Stimulated activated naive B cell treated with anti-CD40 and anti-IgM and Interleukin-4, amounts not matched to agents 10 μg/mL and 1 μg/mL and 100 μg/mL, for 72 hours (primary cell): ENCODE results near the gene BTD.
A peak's percentile ranks its signal among the peaks of the same experiment; 100 is the strongest.

Source experiments
- ATAC-seq, 2 donors: fragments of 150-1000 bp; cut with Tn5 transposase; replicated peaks; 2 replicates each; pipeline ENCODE4 v1.10.0; 2021; ENCODE audit warnings: moderate library complexity in 1 of 2
- DNase-seq: peaks from one replicate; pipeline ENCODE4 v3.0.0; 2021
- H3K27ac Mint-ChIP-seq: one replicate; pipeline ENCODE4 v1.8.0; 2022; ENCODE audit warnings: mild to moderate bottlenecking, mixed read lengths
- H3K27me3 Mint-ChIP-seq, 2 donors: one replicate each; pipeline ENCODE4 v1.8.0; 2022; ENCODE audit warnings: mixed read lengths in 2 of 2
- H3K36me3 Mint-ChIP-seq, 2 donors: one replicate each; pipeline ENCODE4 v1.8.0; 2022; ENCODE audit warnings: mixed read lengths in 2 of 2, mild to moderate bottlenecking in 1 of 2
- H3K4me1 Mint-ChIP-seq, 2 donors: one replicate each; pipeline ENCODE4 v1.8.0; 2022; ENCODE audit warnings: mixed read lengths in 2 of 2, mild to moderate bottlenecking in 1 of 2
- H3K4me3 Mint-ChIP-seq, 2 donors: one replicate each; pipeline ENCODE4 v1.8.0; 2022; ENCODE audit warnings: mild to moderate bottlenecking in 2 of 2, mixed read lengths in 2 of 2, moderate library complexity in 1 of 2
- H3K9me3 Mint-ChIP-seq, 2 donors: one replicate each; pipeline ENCODE4 v1.8.0; 2022; ENCODE audit warnings: mixed read lengths in 2 of 2, mild to moderate bottlenecking in 1 of 2

BTD gene

GRCh38 chr3:15636028-15636709, 34.6 kb downstream of the BTD start:
- ATAC-seq (peak; percentile 46 to 67), DNase-seq (peak; percentile 24)
- peaks cover 40 to 41% of the 10 kb centered on the region in 2 donors for H3K4me1 Mint-ChIP-seq
- H3K4me3 Mint-ChIP-seq, result no peak overlapping the region
- peaks cover 2 to 17% of the 10 kb centered on the region in 2 donors for H3K36me3 Mint-ChIP-seq
- H3K27me3 Mint-ChIP-seq, result no peaks in the 10 kb centered on the region
- H3K27ac Mint-ChIP-seq, result peak overlapping the region; percentile 92
- H3K9me3 Mint-ChIP-seq, result no peaks in the 10 kb centered on the region

GRCh38 chr3:15637131-15637951, 35.8 kb downstream of the BTD start:
- Mint-ChIP-seq H3K9me3 (no peaks in the 10 kb centered on the region), H3K4me1 (peaks cover 32 to 34% of the 10 kb centered on the region in 2 donors), H3K4me3 (peak overlapping the region; percentile 11 to 28), H3K27me3 (no peaks in the 10 kb centered on the region), H3K36me3 (peaks cover 2 to 22% of the 10 kb centered on the region in 2 donors), H3K27ac (peak overlapping the region; percentile 95)
- DNase-seq (peak; percentile 71), ATAC-seq (peak; percentile 78 to 85)

DNA sequence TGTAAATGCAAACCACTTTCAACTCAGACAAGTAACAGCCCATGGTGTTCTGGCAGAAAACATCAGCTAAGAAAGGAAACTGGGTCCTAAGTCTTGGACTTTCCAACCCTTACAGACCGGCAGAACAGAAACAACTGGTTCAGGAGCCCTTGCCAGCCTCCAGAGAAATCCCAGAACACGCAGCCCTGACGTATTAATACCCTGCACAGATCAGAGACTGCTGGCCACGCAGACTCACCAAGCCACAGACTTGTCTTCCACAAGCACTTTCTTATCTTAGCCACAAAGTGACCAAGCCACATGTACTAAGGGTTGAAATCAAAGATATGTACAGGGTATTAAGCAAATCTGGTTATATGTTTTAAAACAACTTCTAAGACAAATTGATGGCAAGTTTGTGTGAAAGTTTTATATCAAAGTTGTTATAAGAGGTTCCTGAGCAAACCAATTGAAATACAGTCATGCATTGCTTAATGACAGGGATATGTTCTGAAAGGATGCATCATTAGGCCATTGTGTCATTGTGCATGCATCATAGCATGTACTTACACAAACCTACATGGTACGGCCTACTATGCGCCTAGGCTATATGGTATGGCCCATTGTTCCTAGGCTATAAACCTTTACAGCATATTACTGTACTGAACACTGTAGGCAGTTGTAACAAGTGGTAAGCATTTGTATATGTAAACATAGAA, 36.8 kb downstream of the BTD start:
- H3K27ac Mint-ChIP-seq, result peak overlapping the region; percentile 95
- ATAC-seq (peak in 1 of 2 donors; percentile 9), DNase-seq (no peak)

DNA sequence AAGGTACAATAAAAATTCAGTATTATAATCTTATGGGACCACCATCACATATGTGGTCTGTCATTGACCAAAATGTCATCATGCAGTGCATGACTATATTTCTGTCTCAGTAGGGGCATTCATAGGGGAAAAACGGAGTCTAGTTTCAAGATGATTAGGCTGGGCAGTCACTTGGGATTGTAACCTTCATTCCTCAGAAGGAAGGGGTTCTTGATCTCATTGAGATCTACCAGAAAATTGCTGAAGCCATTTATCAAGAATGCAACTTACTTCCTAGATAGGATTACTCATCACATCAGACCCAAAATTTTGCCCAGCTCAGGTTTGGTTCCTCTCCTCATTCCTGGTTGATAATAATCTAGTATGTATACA, 37.3 kb downstream of the BTD start:
- H3K27me3 Mint-ChIP-seq, result no peaks in the 10 kb centered on the region
- H3K27ac Mint-ChIP-seq, result peak overlapping the region; percentile 95
- ATAC-seq (peak; percentile 49 to 62), DNase-seq (peak; percentile 55)
- H3K4me1 Mint-ChIP-seq, result peaks cover 30 to 32% of the 10 kb centered on the region in 2 donors
- no peaks in the 10 kb centered on the region for H3K9me3 Mint-ChIP-seq
- H3K36me3 Mint-ChIP-seq, result peaks cover 2 to 26% of the 10 kb centered on the region in 2 donors
- peak overlapping the region in 1 of 2 donors; percentile 2 for H3K4me3 Mint-ChIP-seq

More for the DNA sequence above, 36.8 kb downstream of the BTD start:
- H3K9me3 Mint-ChIP-seq, result no peaks in the 10 kb centered on the region
- H3K36me3 Mint-ChIP-seq, result peaks cover 2 to 26% of the 10 kb centered on the region in 2 donors
- no peaks in the 10 kb centered on the region for H3K27me3 Mint-ChIP-seq
- peaks cover 32 to 33% of the 10 kb centered on the region in 2 donors for H3K4me1 Mint-ChIP-seq
- H3K4me3 Mint-ChIP-seq, result peak overlapping the region in 1 of 2 donors; percentile 2

DNA sequence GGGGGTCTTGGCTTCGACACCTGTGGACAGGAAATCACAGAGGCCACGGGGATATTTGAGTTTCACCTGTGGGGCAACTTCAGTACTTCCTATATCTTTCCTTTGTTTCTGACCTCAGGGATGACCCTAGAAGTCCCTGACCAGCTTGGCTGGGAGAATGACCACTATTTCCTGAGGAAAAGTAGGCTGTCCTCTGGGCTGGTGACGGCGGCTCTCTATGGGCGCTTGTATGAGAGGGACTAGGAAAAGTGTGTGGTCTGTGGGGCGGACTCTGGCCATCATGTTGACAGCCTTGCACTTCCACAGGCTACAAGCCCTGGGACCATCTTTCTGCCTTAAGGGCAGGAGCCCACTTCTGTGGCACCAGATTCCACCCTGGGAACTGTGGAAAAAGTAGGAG, 43.7 kb downstream of the BTD start:
- no peak for DNase-seq
- H3K9me3 Mint-ChIP-seq, result peaks cover 2 to 6% of the 10 kb centered on the region in 2 donors
- no peak for ATAC-seq
- no peak overlapping the region for H3K4me3 Mint-ChIP-seq
- H3K27ac Mint-ChIP-seq, result no peak overlapping the region
- H3K36me3 Mint-ChIP-seq, result peaks cover 0 to 32% of the 10 kb centered on the region in 2 donors
- peaks cover 35 to 38% of the 10 kb centered on the region in 2 donors for H3K4me1 Mint-ChIP-seq
- H3K27me3 Mint-ChIP-seq, result no peaks in the 10 kb centered on the region

DNA sequence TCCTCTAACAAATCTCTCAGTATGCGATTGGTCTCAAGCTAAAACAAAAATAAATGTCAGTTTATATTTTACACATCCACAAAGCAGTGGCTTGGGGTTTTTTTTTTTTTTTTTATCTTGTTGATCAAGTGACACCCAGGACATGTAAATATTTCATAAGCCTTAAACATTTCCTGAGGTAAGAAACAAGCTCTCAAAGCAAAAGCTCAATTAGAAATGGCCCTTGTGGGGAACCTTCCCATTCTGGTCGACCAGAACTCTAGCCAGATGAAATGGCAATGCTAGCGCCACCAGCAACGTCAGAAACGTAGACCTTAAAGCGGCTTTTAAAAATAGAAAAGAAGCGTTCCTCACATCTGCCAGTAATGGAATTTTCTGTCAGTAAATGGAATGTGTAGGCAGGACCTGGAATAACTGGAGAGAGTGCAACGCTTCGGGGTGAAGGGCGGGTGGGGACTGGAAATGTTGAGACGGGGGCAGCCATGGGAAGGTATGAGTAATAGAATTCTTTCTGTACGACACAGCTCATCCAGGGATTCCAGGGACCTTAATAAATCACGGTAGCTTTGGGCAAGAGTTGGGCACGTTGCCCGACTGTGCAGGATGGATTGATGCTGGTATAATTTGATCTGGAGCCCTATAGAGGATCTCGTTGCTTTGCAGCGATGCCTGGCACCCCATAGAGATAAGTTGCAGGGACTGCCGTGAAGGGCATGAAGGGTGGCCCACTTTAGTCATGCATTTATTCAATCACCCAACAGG, 44.4 kb downstream of the BTD start:
- no peak for DNase-seq
- Mint-ChIP-seq H3K4me1 (peaks cover 38 to 43% of the 10 kb centered on the region in 2 donors), H3K27ac (no peak overlapping the region), H3K27me3 (peaks cover 0 to under 1% of the 10 kb centered on the region in 2 donors), H3K36me3 (peaks cover 0 to 32% of the 10 kb centered on the region in 2 donors), H3K9me3 (peaks cover 2 to 6% of the 10 kb centered on the region in 2 donors), H3K4me3 (no peak overlapping the region)
- no peak for ATAC-seq

GRCh38 chr3:15646851-15647511, 45.4 kb downstream of the BTD start:
- ATAC-seq (peak; percentile 82 to 85), DNase-seq (peak; percentile 47)
- peak overlapping the region; percentile 99 for H3K27ac Mint-ChIP-seq
- peaks cover 2 to 6% of the 10 kb centered on the region in 2 donors for H3K9me3 Mint-ChIP-seq
- peaks cover 3 to 31% of the 10 kb centered on the region in 2 donors for H3K36me3 Mint-ChIP-seq
- H3K27me3 Mint-ChIP-seq, result peaks cover 6 to 10% of the 10 kb centered on the region in 2 donors
- H3K4me3 Mint-ChIP-seq, result peak overlapping the region; percentile 64 to 72
- peaks cover 39 to 43% of the 10 kb centered on the region in 2 donors for H3K4me1 Mint-ChIP-seq

- DNase-seq, result peak; percentile 76
- peak overlapping the region; percentile 99 for H3K27ac Mint-ChIP-seq
- peak overlapping the region; percentile 64 to 72 for H3K4me3 Mint-ChIP-seq
- peaks cover 6 to 10% of the 10 kb centered on the region in 2 donors for H3K27me3 Mint-ChIP-seq
- ATAC-seq, result peak; percentile 95 to 96
- H3K9me3 Mint-ChIP-seq, result peaks cover 2 to 6% of the 10 kb centered on the region in 2 donors
- H3K36me3 Mint-ChIP-seq, result peaks cover 3 to 27% of the 10 kb centered on the region in 2 donors
- peaks cover 39 to 43% of the 10 kb centered on the region in 2 donors for H3K4me1 Mint-ChIP-seq
Observed at GRCh38 chr3:15647611-15648167, 46.1 kb downstream of the BTD start.

DNA sequence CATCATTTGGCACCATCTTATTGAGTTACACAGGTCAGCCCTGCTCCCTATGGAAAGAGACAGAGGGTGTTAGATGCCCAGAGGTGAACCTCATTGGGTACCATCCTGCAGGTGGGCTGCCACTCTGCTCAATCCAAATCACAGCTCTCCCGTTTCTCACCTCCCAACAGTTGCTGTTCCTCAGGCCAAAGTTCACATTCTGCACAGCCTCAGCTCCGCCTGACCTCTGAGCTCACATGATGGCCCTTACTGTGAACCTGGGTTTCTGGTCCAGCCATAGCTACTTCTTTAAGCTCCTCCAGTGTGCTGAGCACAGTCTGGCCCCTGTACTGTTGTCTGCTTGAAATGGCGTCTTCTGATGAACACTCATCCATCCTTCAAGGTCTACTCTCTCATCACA, 47.8 kb downstream of the BTD start:
- Mint-ChIP-seq H3K27me3 (peaks cover 6 to 10% of the 10 kb centered on the region in 2 donors), H3K4me3 (peak overlapping the region; percentile 33 to 39), H3K4me1 (peaks cover 40 to 43% of the 10 kb centered on the region in 2 donors), H3K36me3 (peaks cover 5 to 21% of the 10 kb centered on the region in 2 donors), H3K27ac (peak overlapping the region; percentile 63), H3K9me3 (peaks cover 2 to 6% of the 10 kb centered on the region in 2 donors)
- ATAC-seq (no peak), DNase-seq (no peak)

GRCh38 chr3:15649858-15650257, 48.3 kb downstream of the BTD start:
- Mint-ChIP-seq H3K36me3 (peaks cover 5 to 19% of the 10 kb centered on the region in 2 donors), H3K4me3 (peak overlapping the region in 1 of 2 donors; percentile 33), H3K27me3 (peaks cover 6 to 10% of the 10 kb centered on the region in 2 donors), H3K27ac (peak overlapping the region; percentile 63), H3K9me3 (peaks cover 2 to 6% of the 10 kb centered on the region in 2 donors), H3K4me1 (peaks cover 40 to 43% of the 10 kb centered on the region in 2 donors)
- DNase-seq, result no peak
- ATAC-seq, result no peak

GRCh38 chr3:15651396-15651795, 49.9 kb downstream of the BTD start:
- Mint-ChIP-seq H3K4me1 (peaks cover 37 to 41% of the 10 kb centered on the region in 2 donors), H3K4me3 (no peak overlapping the region), H3K27ac (peak overlapping the region; percentile 14), H3K36me3 (peaks cover 8 to 24% of the 10 kb centered on the region in 2 donors), H3K27me3 (peaks cover 6 to 10% of the 10 kb centered on the region in 2 donors), H3K9me3 (peaks cover 6 to 10% of the 10 kb centered on the region in 2 donors)
- DNase-seq (no peak), ATAC-seq (no peak)

DNA sequence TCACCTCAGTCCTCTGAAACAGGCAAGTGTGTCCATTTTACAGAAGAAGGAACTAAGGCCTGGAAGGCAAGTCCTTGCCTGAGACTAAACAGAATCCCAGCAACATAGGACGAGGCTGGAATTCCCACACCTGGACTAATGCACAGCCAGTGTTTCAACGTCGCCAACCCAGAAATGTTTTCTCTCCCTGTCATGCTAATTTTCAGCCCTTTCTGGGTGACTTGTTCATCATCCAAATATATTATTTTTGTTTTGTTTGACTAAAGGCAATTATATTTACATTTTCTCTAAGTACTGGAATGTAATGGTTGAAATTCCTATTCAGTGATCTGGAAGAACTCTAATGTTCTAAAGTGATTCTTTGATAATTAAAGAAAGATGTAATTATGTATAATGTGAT, 51.8 kb downstream of the BTD start:
- peaks cover 6 to 10% of the 10 kb centered on the region in 2 donors for H3K27me3 Mint-ChIP-seq
- H3K4me3 Mint-ChIP-seq, result no peak overlapping the region

More for the DNA sequence above, 51.8 kb downstream of the BTD start:
- DNase-seq (no peak), ATAC-seq (no peak)
- Mint-ChIP-seq H3K27ac (no peak overlapping the region), H3K36me3 (peaks cover 8 to 28% of the 10 kb centered on the region in 2 donors), H3K4me1 (peaks cover 21 to 25% of the 10 kb centered on the region in 2 donors), H3K9me3 (peaks cover 10% of the 10 kb centered on the region in 2 donors)
